Measurements from ENCODE around the gene KCNN3. TPM values are rescaled to one million over a fixed set of nuclear protein-coding genes. Genes with fewer than 3 reads are reported as not detected.

Gene KCNN3
- total RNA-seq, 4 donors from 2014 or later: 5.0 to 30.0 (median 20.8) TPM

DNA sequence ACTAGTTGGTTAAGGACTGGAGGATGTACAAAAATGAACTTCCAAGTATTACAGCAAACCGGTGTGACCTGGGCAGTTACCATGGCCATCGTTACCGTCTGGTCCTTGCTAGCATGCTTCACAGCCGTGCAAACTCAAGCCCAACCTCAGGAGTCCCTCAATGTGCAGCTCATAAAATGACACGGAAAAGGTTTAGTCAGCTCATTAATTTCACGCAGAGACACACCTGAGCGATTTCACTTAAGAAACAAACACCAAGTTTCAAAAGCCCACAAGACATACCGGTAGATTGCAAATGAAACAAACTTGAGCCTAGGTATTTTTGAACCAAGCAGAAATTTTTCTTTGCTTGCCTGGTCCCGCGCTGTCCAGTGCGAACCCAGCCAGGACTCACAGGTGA, 157.1 kb downstream of the KCNN3 start:
- intact Hi-C loops (cut with DNase I; ENCODE audit: low total_unique reads) (no loop called here), in situ Hi-C loops (cut with MboI; ENCODE audit: low sequenced_read_pairs in 4 of 4) (no loop called here)
- no peak for ATAC-seq

DNA sequence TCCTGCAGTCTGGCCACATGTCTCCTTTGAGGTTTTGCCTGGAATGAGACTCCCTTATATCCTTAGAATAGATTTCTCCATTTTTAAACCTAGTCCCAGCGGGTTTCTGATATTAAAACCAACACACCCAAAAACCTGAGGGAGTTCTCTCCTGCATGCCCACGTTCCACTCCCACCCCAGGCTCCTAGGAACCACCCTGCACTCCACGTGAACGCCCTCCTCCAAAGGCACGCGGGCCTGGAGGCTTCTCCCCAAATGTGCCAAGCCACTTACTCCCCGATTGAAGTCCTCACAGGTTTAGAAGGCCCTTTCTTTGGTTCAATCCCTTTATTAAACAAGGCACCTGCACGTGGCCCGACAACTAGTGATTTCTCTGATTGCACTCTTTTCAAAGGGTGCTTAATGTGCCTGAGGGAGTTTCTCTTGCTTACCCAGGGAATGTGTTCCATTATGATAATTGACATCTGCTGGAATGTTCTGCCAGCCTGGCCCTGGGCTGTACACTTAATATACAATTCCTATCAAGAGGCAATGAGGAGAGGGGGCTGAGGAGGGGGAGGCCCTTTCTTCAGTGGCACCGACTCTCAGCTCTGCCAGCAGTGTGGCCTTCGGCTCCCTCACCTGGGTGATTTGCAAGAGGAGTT, 157.8 kb downstream of the KCNN3 start:
- intact Hi-C loops (cut with DNase I; ENCODE audit: low total_unique reads) (no loop called here), in situ Hi-C loops (cut with MboI; ENCODE audit: low sequenced_read_pairs in 4 of 4) (no loop called here)
- H3K27ac ChIP-seq: no peak overlapping the region
- no peaks in the 10 kb centered on the region for H3K9me3 ChIP-seq
- H3K36me3 ChIP-seq: peaks cover 0 to 14% of the 10 kb centered on the region in 2 donors
- H3K4me3 ChIP-seq: no peak overlapping the region
- ATAC-seq (no peak), DNase-seq (no peak)
- no peak for TF ChIP-seq POLR2A (IDR thresholded peaks at IDR 0.05)
- TF ChIP-seq, protein P1, sequence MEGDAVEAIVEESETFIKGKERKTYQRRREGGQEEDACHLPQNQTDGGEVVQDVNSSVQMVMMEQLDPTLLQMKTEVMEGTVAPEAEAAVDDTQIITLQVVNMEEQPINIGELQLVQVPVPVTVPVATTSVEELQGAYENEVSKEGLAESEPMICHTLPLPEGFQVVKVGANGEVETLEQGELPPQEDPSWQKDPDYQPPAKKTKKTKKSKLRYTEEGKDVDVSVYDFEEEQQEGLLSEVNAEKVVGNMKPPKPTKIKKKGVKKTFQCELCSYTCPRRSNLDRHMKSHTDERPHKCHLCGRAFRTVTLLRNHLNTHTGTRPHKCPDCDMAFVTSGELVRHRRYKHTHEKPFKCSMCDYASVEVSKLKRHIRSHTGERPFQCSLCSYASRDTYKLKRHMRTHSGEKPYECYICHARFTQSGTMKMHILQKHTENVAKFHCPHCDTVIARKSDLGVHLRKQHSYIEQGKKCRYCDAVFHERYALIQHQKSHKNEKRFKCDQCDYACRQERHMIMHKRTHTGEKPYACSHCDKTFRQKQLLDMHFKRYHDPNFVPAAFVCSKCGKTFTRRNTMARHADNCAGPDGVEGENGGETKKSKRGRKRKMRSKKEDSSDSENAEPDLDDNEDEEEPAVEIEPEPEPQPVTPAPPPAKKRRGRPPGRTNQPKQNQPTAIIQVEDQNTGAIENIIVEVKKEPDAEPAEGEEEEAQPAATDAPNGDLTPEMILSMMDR (IDR thresholded peaks at IDR 0.05 in 4 of 5, conservative IDR thresholded peaks at IDR 0.05 in 1 of 5): no peak
- peaks cover 13 to 16% of the 10 kb centered on the region in 2 donors for H3K4me1 ChIP-seq
- H3K27me3 ChIP-seq: no peaks in the 10 kb centered on the region

More for the DNA sequence above, 157.1 kb downstream of the KCNN3 start:
- no peak overlapping the region for H3K27ac ChIP-seq
- peaks cover 0 to 14% of the 10 kb centered on the region in 2 donors for H3K36me3 ChIP-seq
- H3K4me1 ChIP-seq: peaks cover 13 to 16% of the 10 kb centered on the region in 2 donors
- H3K4me3 ChIP-seq: no peak overlapping the region
- TF ChIP-seq, protein P1 (IDR thresholded peaks at IDR 0.05 in 4 of 5, conservative IDR thresholded peaks at IDR 0.05 in 1 of 5): no peak
- TF ChIP-seq POLR2A (IDR thresholded peaks at IDR 0.05): no peak
- no peaks in the 10 kb centered on the region for H3K27me3 ChIP-seq
- H3K9me3 ChIP-seq: no peaks in the 10 kb centered on the region
- no peak for DNase-seq

DNA sequence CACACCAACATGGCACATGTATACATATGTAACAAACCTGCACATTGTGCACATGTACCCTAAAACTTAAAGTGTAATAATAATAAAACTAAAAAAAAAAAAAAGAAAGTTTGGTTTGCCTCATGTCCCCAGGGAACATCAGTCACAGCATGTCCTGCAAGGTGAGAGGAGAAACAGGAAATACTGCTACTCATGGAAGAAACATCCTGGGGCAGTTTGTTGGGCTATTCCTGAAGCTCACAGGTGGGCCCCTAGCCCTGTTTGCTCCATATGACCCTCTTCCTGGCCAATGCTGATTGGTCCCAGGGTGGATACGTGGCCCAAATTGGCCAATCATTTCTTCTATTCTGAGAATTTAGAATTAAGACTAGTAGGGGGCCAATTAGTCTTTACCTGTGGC, 158.7 kb downstream of the KCNN3 start:
- DNase-seq: no peak
- TF ChIP-seq, protein P1 (IDR thresholded peaks at IDR 0.05 in 4 of 5, conservative IDR thresholded peaks at IDR 0.05 in 1 of 5): no peak
- TF ChIP-seq POLR2A (IDR thresholded peaks at IDR 0.05): no peak
- Histone ChIP-seq H3K4me3 (no peak overlapping the region), H3K9me3 (no peaks in the 10 kb centered on the region), H3K27me3 (no peaks in the 10 kb centered on the region), H3K36me3 (peaks cover 0 to 14% of the 10 kb centered on the region in 2 donors), H3K4me1 (peaks cover 13 to 18% of the 10 kb centered on the region in 2 donors), H3K27ac (no peak overlapping the region)
- in situ Hi-C loops (cut with MboI; ENCODE audit: low sequenced_read_pairs in 4 of 4) (no loop called here), intact Hi-C loops (cut with DNase I; ENCODE audit: low total_unique reads) (no loop called here)
- ATAC-seq: no peak

DNA sequence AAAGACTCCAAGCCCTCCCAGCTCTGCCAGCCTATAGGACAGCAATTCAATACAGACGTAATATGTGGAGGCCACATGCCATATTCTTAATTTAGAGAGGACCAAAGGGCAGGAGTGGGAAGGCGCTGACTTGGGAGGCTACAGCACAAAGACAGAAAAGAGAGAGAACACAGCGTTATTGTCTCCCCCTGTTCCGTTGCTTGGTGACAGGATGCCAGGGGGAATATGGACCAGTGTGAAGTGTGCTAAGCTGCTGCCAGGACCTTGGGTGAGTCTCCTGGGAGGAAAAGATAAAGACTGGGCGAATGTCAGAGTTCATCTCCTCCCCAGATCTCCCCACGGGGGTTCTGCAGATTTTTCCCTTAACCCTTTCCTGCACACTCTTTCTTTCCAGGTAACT, 160.0 kb downstream of the KCNN3 start:
- DNase-seq (no peak), ATAC-seq (no peak)
- in situ Hi-C loops (cut with MboI; ENCODE audit: low sequenced_read_pairs in 4 of 4): no loop called here
- Histone ChIP-seq H3K27ac (no peak overlapping the region), H3K36me3 (peaks cover 0 to 14% of the 10 kb centered on the region in 2 donors), H3K9me3 (no peaks in the 10 kb centered on the region), H3K27me3 (no peaks in the 10 kb centered on the region), H3K4me1 (peaks cover under 1 to 8% of the 10 kb centered on the region in 2 donors), H3K4me3 (no peak overlapping the region)
- no peak for TF ChIP-seq POLR2A (IDR thresholded peaks at IDR 0.05)
- TF ChIP-seq, protein P1 (IDR thresholded peaks at IDR 0.05 in 4 of 5, conservative IDR thresholded peaks at IDR 0.05 in 1 of 5): no peak
- intact Hi-C loops (cut with DNase I; ENCODE audit: low total_unique reads): no loop called here
